ENCODE results near the gene PKMYT1. TPM values are rescaled to one million over a fixed set of nuclear protein-coding genes. Genes with fewer than 3 reads are reported as not detected.

Gene PKMYT1
- total RNA-seq, 2 experiments from 2014 or later, result 104 to 195 TPM

DNA sequence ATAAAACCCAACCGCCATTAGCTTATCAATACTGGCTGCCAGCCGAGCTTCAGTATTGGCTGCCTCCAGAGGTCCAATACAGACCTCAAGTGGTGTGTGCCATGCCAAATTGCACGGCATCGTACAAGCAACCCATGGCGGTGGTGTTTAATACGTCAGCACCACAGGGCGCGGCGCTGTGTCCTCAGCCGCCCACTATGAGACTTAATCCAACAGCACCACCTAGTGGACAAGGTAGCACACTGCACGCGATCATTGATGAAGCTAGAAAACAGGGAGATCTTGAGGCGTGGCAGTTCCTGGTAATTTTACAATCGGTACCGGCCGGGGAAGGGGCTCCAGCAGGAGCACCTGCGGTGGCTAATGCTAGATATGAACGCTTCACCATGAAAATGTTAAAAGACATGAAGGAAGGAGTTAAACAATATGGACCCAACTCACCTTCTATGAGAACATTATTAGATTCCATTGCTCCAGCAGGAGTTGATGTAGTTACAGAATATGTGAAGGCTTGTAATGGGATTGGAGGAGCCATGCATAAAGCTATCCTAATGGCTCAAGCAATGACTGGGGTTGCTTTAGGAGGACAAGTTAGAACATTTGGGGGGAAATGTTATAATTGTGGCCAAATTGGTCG, 53.1 kb downstream of the PKMYT1 start:
- no peak overlapping the region for H2AFZ ChIP-seq (ENCODE audit: low read length)
- no peaks in the 10 kb centered on the region for H3K79me2 ChIP-seq (ENCODE audit: insufficient read depth, low read depth, low read length)
- intact Hi-C loops (cut with micrococcal nuclease; ENCODE audit: unreplicated experiment), result loop anchor here (1.0 to 5.0 kb wide), 2 partner anchors 35 to 56 kb away; partner anchors contain the start of gene KREMEN2
- H3K36me3 ChIP-seq (ENCODE audit: insufficient read depth, low read length), result no peaks in the 10 kb centered on the region; the same call in 1 of the 2 replicates
- no peak overlapping the region for H3K27ac ChIP-seq (ENCODE audit: low read depth, low read length, poor library complexity, severe bottlenecking)
- no TSS peak for BruUV-seq (replicated peaks)
- ChIA-PET CTCF (ENCODE audit: unreplicated experiment) (interaction anchor here (0.6 kb wide), 4 partner anchors 13 to 59 kb away, joined by 3 to 5 read pairs (median 4); no protein-coding TSS in a partner anchor), POLR2A (interaction anchor here (0.6 kb wide), 1 partner anchor 26 kb away, joined by 4 read pairs; no protein-coding TSS in a partner anchor)
- H3K4me3 ChIP-seq (ENCODE audit: low read depth, low read length, poor library complexity, severe bottlenecking), result no peak overlapping the region
- peak; percentile 86 for DNase-seq (ENCODE audit: low spot score)
- TF ChIP-seq EZH2phosphoT487 (IDR thresholded peaks at IDR 0.05; ENCODE audit: borderline replicate concordance, low read depth, low read length) (no peak), CTCF (conservative IDR thresholded peaks at IDR 0.05; ENCODE audit: low read length) (peak; percentile 98)
- H3K4me1 ChIP-seq (ENCODE audit: insufficient read depth, low read length, poor library complexity, severe bottlenecking), result peaks cover 4% of the 10 kb centered on the region
- H4K20me1 ChIP-seq (ENCODE audit: insufficient read depth, low read length), result peaks cover 4% of the 10 kb centered on the region; the same call in 1 of the 2 replicates
- H3K4me2 ChIP-seq (ENCODE audit: low read length), result peak overlapping the region; percentile 36; the same call in 1 of the 2 replicates
- no peaks in the 10 kb centered on the region for H3K9me3 ChIP-seq (ENCODE audit: low read length)
- no peaks in the 10 kb centered on the region for H3K9me2 ChIP-seq (ENCODE audit: insufficient read depth, low read length)

- H3K79me2 ChIP-seq (ENCODE audit: insufficient read depth, low read depth, low read length), result no peaks in the 10 kb centered on the region
- no peak overlapping the region for H3K4me3 ChIP-seq (ENCODE audit: low read depth, low read length, poor library complexity, severe bottlenecking)
- BruUV-seq (replicated peaks), result no TSS peak
- no peaks in the 10 kb centered on the region for H3K9me3 ChIP-seq (ENCODE audit: low read length)
- H3K4me1 ChIP-seq (ENCODE audit: insufficient read depth, low read length, poor library complexity, severe bottlenecking), result peaks cover 4% of the 10 kb centered on the region
- no peaks in the 10 kb centered on the region; the same call in 1 of the 2 replicates for H3K36me3 ChIP-seq (ENCODE audit: insufficient read depth, low read length)
- no peak overlapping the region for H2AFZ ChIP-seq (ENCODE audit: low read length)
- peak overlapping the region; percentile 36; the same call in 1 of the 2 replicates for H3K4me2 ChIP-seq (ENCODE audit: low read length)
- H4K20me1 ChIP-seq (ENCODE audit: insufficient read depth, low read length), result peaks cover 4% of the 10 kb centered on the region; the same call in 1 of the 2 replicates
- H3K27ac ChIP-seq (ENCODE audit: low read depth, low read length, poor library complexity, severe bottlenecking), result no peak overlapping the region
- H3K9me2 ChIP-seq (ENCODE audit: insufficient read depth, low read length), result no peaks in the 10 kb centered on the region
- POLR2A ChIA-PET, result no interaction called here
- TF ChIP-seq CTCF (conservative IDR thresholded peaks at IDR 0.05; ENCODE audit: low read length) (no peak), EZH2phosphoT487 (IDR thresholded peaks at IDR 0.05; ENCODE audit: borderline replicate concordance, low read depth, low read length) (no peak)
- intact Hi-C loops (cut with micrococcal nuclease; ENCODE audit: unreplicated experiment), result loop anchor here (5.0 kb wide), 1 partner anchor 36 kb away; the partner anchor contains the start of gene KREMEN2
- CTCF ChIA-PET (ENCODE audit: unreplicated experiment), result no interaction called here
- no peak for DNase-seq (ENCODE audit: low spot score)
These were observed 53.6 kb downstream of the PKMYT1 start for GRCh38 chr16:2926650-2926999.
